ENCODE results near the gene RIMKLB. TPM values are rescaled to one million over a fixed set of nuclear protein-coding genes. Genes with fewer than 3 reads are reported as not detected.
"Not testable (repeated sequence)": the region's sequence is repeated elsewhere in the genome, so short reads cannot be mapped to it uniquely, and the experiment has no call there.

RIMKLB gene
- polyA plus RNA-seq, 4 donors: 9.5 to 42.7 (median 23.9) TPM

DNA sequence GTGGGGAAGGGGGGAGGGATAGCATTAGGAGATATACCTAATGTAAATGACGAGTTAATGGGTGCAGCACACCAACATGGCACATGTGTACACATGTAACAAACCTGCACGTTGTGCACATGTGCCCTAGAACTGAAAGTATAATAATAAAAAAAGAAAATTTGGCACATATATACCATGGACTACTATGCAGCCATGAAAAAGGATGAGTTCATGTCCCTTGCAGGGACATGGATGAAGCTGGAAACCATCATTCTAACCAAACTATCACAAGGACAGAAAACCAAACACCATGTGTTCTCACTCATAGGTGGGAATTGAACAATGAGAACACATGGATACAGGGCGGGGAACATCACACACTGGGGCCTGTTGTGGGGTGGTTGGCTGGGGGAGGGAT, 103.4 kb downstream of the RIMKLB start:
- not testable (repeated sequence) for FAIRE-seq

DNA sequence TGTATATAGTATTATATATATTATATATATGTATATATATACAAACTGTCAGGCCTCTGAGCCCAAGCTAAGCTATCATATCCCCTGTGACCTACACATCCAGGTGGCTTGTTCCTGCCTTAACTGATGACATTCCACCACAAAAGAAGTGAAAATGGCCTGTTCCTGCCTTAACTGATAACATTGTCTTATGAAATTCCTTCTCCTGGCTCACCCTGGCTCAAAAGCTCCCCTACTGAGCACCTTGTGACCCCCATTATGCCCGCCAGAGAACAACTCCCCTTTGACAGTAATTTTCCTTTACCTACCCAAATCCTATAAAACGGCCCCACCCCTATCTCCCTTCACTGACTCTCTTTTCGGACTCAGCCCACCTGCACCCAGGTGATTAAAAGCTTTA, 107.0 kb downstream of the RIMKLB start:
- WGBS, 3 donors: 42 to 74% (median 55%) methylated on average over 3 of the region's 3 CpGs
- not testable (repeated sequence) for H3K9me3 ChIP-seq (ENCODE audit: control insufficient read depth in 2 of 2, insufficient read depth in 1 of 2, low read depth in 1 of 2, low read length in 1 of 2); H3K27ac ChIP-seq (ENCODE audit: low read depth in 1 of 3, low read length in 2 of 3); H3K4me3 ChIP-seq (ENCODE audit: low read depth in 1 of 3, low read length in 3 of 3); H3K4me1 ChIP-seq (ENCODE audit: control insufficient read depth in 3 of 3, insufficient read depth in 2 of 3, low read depth in 1 of 3, low read length in 2 of 3); FAIRE-seq; H3K36me3 ChIP-seq (ENCODE audit: control insufficient read depth in 3 of 3, insufficient read depth in 2 of 3, low read depth in 1 of 3, low read length in 3 of 3); H3K27me3 ChIP-seq (ENCODE audit: control insufficient read depth in 3 of 3, insufficient read depth in 3 of 3, low read length in 3 of 3); DNase-seq

More for the DNA sequence above, 103.4 kb downstream of the RIMKLB start:
- not testable (repeated sequence) for DNase-seq; H3K27me3 ChIP-seq (ENCODE audit: control insufficient read depth in 3 of 3, insufficient read depth in 3 of 3, low read length in 3 of 3); H3K4me3 ChIP-seq (ENCODE audit: low read depth in 1 of 3, low read length in 3 of 3); H3K27ac ChIP-seq (ENCODE audit: low read depth in 1 of 3, low read length in 2 of 3); H3K4me1 ChIP-seq (ENCODE audit: control insufficient read depth in 3 of 3, insufficient read depth in 2 of 3, low read depth in 1 of 3, low read length in 2 of 3); H3K9me3 ChIP-seq (ENCODE audit: control insufficient read depth in 2 of 2, insufficient read depth in 1 of 2, low read depth in 1 of 2, low read length in 1 of 2); H3K36me3 ChIP-seq (ENCODE audit: control insufficient read depth in 3 of 3, insufficient read depth in 2 of 3, low read depth in 1 of 3, low read length in 3 of 3)
- WGBS, 3 donors: 89 to 96% (median 95%) methylated on average over 3 of the region's 3 CpGs

DNA sequence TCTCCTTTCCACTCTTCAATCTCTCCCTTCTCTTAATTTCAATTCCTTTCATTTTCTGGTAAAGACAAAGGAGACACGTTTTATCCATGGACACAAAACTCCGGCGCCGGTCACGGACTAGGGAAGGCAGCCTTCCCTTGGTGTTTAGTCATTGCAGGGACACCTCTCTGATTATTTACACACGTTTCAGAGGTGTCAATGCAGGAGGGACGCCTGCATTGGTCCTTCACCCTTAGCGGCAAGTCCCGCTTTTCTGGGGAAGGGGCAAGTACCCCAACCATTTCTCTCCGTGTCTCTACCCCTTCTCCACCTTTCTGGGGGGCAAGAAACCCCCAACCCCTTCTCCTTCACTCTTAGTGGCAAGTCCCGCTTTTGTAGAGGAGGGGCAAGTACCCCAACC, 107.7 kb downstream of the RIMKLB start:
- FAIRE-seq; DNase-seq; H3K27ac ChIP-seq (ENCODE audit: low read depth in 1 of 3, low read length in 2 of 3); H3K27me3 ChIP-seq (ENCODE audit: control insufficient read depth in 3 of 3, insufficient read depth in 3 of 3, low read length in 3 of 3); H3K4me1 ChIP-seq (ENCODE audit: control insufficient read depth in 3 of 3, insufficient read depth in 2 of 3, low read depth in 1 of 3, low read length in 2 of 3); H3K4me3 ChIP-seq (ENCODE audit: low read depth in 1 of 3, low read length in 3 of 3); H3K36me3 ChIP-seq (ENCODE audit: control insufficient read depth in 3 of 3, insufficient read depth in 2 of 3, low read depth in 1 of 3, low read length in 3 of 3); H3K9me3 ChIP-seq (ENCODE audit: control insufficient read depth in 2 of 2, insufficient read depth in 1 of 2, low read depth in 1 of 2, low read length in 1 of 2): not testable (repeated sequence)
- WGBS, 3 donors: 63 to 84% (median 76%) methylated on average over 11 of the region's 11 CpGs

DNA sequence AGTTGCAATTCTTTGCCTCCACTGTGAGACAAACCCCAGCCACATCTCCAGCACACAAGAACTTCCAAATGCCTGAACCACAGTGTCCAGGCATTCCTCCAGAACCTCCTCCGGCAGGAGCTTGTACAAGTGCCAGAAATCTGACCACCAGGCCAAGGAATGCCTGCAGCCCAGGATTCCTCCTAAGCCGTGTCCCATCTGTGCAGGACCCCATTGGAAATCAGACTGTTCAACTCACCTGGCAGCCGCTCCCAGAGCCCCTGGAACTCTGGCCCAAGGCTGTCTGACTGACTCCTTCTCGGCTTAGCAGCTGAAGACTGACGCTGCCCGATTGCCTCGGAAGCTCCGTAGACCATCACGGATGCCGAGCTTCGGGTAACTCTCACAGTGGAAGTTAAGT, 109.3 kb downstream of the RIMKLB start:
- not testable (repeated sequence) for H3K36me3 ChIP-seq (ENCODE audit: control insufficient read depth in 3 of 3, insufficient read depth in 2 of 3, low read depth in 1 of 3, low read length in 3 of 3); DNase-seq; H3K9me3 ChIP-seq (ENCODE audit: control insufficient read depth in 2 of 2, insufficient read depth in 1 of 2, low read depth in 1 of 2, low read length in 1 of 2); FAIRE-seq; H3K4me1 ChIP-seq (ENCODE audit: control insufficient read depth in 3 of 3, insufficient read depth in 2 of 3, low read depth in 1 of 3, low read length in 2 of 3); H3K27ac ChIP-seq (ENCODE audit: low read depth in 1 of 3, low read length in 2 of 3); H3K27me3 ChIP-seq (ENCODE audit: control insufficient read depth in 3 of 3, insufficient read depth in 3 of 3, low read length in 3 of 3); H3K4me3 ChIP-seq (ENCODE audit: low read depth in 1 of 3, low read length in 3 of 3)
- 86 to 91% (median 88%) methylated on average over 11 of the region's 11 CpGs for WGBS, 3 donors

DNA sequence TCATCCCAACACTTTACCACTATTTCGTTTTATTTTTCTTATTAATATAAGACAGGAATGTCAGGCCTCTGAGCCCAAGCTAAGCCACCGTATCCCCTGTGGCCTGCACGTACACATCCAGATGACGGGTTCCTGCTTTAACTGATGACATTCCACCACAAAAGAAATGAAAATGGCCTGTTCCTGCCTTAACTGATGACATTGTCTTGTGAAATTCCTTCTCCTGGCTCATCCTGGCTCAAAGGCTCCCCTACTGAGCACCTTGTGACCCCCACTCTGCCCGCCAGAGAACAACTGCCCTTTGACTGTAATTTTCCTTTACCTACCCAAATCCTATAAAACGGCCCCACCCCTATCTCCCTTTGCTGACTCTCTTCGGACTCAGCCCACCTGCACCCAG, 112.3 kb downstream of the RIMKLB start:
- FAIRE-seq; H3K36me3 ChIP-seq (ENCODE audit: control insufficient read depth in 3 of 3, insufficient read depth in 2 of 3, low read depth in 1 of 3, low read length in 3 of 3); DNase-seq; H3K27ac ChIP-seq (ENCODE audit: low read depth in 1 of 3, low read length in 2 of 3); H3K27me3 ChIP-seq (ENCODE audit: control insufficient read depth in 3 of 3, insufficient read depth in 3 of 3, low read length in 3 of 3); H3K4me3 ChIP-seq (ENCODE audit: low read depth in 1 of 3, low read length in 3 of 3); H3K9me3 ChIP-seq (ENCODE audit: control insufficient read depth in 2 of 2, insufficient read depth in 1 of 2, low read depth in 1 of 2, low read length in 1 of 2); H3K4me1 ChIP-seq (ENCODE audit: control insufficient read depth in 3 of 3, insufficient read depth in 2 of 3, low read depth in 1 of 3, low read length in 2 of 3): not testable (repeated sequence)
- WGBS, 3 donors: 71 to 82% (median 80%) methylated on average over 7 of the region's 7 CpGs

DNA sequence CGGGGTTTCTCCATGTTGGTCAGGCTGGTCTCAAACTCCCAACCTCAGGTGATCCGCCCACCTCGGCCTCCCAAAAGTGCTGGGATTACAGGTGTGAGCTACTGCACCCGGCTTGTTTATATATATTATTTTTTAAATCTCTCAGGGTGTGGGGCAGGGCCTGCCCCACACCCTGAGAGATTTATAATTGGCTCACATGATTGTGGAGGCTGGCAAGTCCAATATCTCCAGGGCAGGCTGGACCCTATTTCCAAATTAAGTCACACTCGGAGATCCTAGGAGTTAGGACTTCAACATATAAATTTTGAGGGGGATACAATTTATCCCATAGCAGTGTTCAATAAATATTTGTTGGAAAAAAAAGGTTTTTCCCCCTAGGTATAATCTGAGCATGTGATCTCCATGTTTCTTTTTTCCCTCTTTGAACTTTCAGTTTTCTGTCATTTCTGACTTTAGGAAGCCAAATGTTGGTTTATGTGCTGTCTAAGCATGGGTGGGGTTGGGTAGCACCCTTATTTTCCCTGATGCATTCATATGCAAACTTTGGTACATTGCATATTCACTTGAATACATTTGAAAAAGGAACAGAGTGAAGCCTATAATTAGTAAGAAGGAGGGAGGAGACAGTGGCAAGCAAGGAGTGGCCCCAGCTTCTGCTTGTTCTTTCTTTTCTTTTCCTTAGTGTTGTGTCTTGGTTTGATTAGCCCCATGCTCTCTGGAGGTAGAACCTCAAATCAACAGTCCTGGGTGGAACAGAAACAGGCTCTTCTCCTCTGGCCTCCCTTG, 116.0 kb downstream of the RIMKLB start:
- Histone ChIP-seq H3K9me3 (ENCODE audit: control insufficient read depth in 2 of 2, insufficient read depth in 1 of 2, low read depth in 1 of 2, low read length in 1 of 2) (no peaks in the 10 kb centered on the region), H3K4me3 (ENCODE audit: low read depth in 1 of 3, low read length in 3 of 3) (no peak overlapping the region), H3K27ac (ENCODE audit: low read depth in 1 of 3, low read length in 2 of 3) (no peak overlapping the region), H3K27me3 (ENCODE audit: control insufficient read depth in 3 of 3, insufficient read depth in 3 of 3, low read length in 3 of 3) (no peaks in the 10 kb centered on the region), H3K4me1 (ENCODE audit: control insufficient read depth in 3 of 3, insufficient read depth in 2 of 3, low read depth in 1 of 3, low read length in 2 of 3) (no peaks in the 10 kb centered on the region), H3K36me3 (ENCODE audit: control insufficient read depth in 3 of 3, insufficient read depth in 2 of 3, low read depth in 1 of 3, low read length in 3 of 3) (no peaks in the 10 kb centered on the region)
- DNase-seq (no peak), FAIRE-seq (no peak)
- WGBS, 3 donors: 72 to 78% (median 76%) methylated on average over 5 of the region's 5 CpGs

DNA sequence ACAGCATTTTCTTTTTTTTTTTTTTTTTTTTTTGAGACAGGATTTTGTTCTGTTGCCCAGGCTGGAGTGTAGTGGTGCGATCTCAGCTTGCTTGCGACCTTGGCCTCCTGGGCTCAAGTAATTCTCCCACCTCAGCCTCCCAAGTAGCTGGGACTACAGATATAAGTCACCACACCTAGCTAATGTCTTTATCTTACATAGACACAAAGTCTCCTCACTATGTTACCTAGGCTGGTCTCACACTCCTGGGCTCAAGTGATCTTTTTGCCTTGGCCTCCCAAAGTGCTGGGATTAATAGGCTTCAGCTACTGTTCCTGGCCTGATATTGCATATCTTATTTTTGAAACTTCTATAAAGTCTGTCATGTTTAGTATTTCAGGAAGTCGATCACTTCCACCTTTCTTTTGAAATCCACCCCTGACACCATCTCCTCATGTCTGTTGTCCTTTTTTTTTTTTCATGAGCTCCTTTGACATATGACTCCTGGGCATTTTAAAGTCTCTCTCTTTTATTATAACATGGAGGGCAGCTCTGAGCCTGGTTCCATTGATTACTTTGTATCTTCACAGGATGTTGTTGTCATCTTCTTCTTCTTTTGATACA, 118.8 kb downstream of the RIMKLB start:
- no peak for DNase-seq
- 82 to 93% (median 86%) methylated on average over 3 of the region's 3 CpGs for WGBS, 3 donors
- Histone ChIP-seq H3K4me1 (ENCODE audit: control insufficient read depth in 3 of 3, insufficient read depth in 2 of 3, low read depth in 1 of 3, low read length in 2 of 3) (no peaks in the 10 kb centered on the region), H3K27me3 (ENCODE audit: control insufficient read depth in 3 of 3, insufficient read depth in 3 of 3, low read length in 3 of 3) (no peaks in the 10 kb centered on the region), H3K27ac (ENCODE audit: low read depth in 1 of 3, low read length in 2 of 3) (no peak overlapping the region), H3K4me3 (ENCODE audit: low read depth in 1 of 3, low read length in 3 of 3) (no peak overlapping the region), H3K9me3 (ENCODE audit: control insufficient read depth in 2 of 2, insufficient read depth in 1 of 2, low read depth in 1 of 2, low read length in 1 of 2) (no peaks in the 10 kb centered on the region), H3K36me3 (ENCODE audit: control insufficient read depth in 3 of 3, insufficient read depth in 2 of 3, low read depth in 1 of 3, low read length in 3 of 3) (no peaks in the 10 kb centered on the region)
- no peak for FAIRE-seq

DNA sequence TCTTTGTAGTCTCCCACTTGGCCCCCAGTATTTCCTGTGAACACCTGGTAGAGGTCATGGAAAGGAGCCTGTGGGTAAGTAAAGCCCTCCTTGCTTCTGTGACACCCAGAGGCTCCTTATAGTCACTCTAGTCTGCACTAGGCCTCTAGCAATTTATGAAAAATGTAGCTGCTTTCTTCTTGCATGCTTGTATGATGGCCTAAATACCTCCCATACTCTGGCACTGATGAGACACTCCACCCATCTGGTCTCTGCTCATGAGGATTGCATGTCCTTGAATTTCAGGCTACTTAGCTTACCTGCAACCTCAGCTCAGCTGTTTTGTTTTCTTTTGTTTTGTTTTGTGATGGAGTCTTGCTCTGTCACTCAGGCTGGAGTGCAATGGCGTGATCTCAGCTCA, 120.1 kb downstream of the RIMKLB start:
- no peaks in the 10 kb centered on the region for H3K4me1 ChIP-seq (ENCODE audit: control insufficient read depth in 3 of 3, insufficient read depth in 2 of 3, low read depth in 1 of 3, low read length in 2 of 3)
- DNase-seq (no peak), FAIRE-seq (no peak)
- no peak overlapping the region for H3K4me3 ChIP-seq (ENCODE audit: low read depth in 1 of 3, low read length in 3 of 3)
- H3K9me3 ChIP-seq (ENCODE audit: control insufficient read depth in 2 of 2, insufficient read depth in 1 of 2, low read depth in 1 of 2, low read length in 1 of 2): no peaks in the 10 kb centered on the region
- H3K36me3 ChIP-seq (ENCODE audit: control insufficient read depth in 3 of 3, insufficient read depth in 2 of 3, low read depth in 1 of 3, low read length in 3 of 3): no peaks in the 10 kb centered on the region
- WGBS, 3 donors: 89 to 100% (median 93%) methylated on average over 1 of the region's 1 CpG
- H3K27ac ChIP-seq (ENCODE audit: low read depth in 1 of 3, low read length in 2 of 3): no peak overlapping the region
- no peaks in the 10 kb centered on the region for H3K27me3 ChIP-seq (ENCODE audit: control insufficient read depth in 3 of 3, insufficient read depth in 3 of 3, low read length in 3 of 3)
